Neural cell (in vitro differentiated cells): ENCODE results near the gene ARHGAP42.

Source experiments
- CTCF ChIP-seq: fragments of 450-650 bp; IDR thresholded peaks from 2 replicates; pipeline ENCODE4 v1.5.1; 2014; ENCODE audit warnings: antibody characterized with exemption, mild to moderate bottlenecking, moderate library complexity; ENCODE audit not compliant: poor library complexity, severe bottlenecking
- EP300 ChIP-seq: fragments of 450-650 bp; conservative IDR thresholded peaks from 2 replicates; pipeline ENCODE4 v1.6.1; 2014; ENCODE audit warnings: antibody characterized with exemption, mild to moderate bottlenecking, moderate library complexity; ENCODE audit not compliant: poor library complexity, severe bottlenecking
- RAD21 ChIP-seq: fragments of 450-650 bp; conservative IDR thresholded peaks from 2 replicates; pipeline ENCODE4 v1.6.1; 2014; ENCODE audit warnings: antibody characterized with exemption, mild to moderate bottlenecking, moderate library complexity

DNA sequence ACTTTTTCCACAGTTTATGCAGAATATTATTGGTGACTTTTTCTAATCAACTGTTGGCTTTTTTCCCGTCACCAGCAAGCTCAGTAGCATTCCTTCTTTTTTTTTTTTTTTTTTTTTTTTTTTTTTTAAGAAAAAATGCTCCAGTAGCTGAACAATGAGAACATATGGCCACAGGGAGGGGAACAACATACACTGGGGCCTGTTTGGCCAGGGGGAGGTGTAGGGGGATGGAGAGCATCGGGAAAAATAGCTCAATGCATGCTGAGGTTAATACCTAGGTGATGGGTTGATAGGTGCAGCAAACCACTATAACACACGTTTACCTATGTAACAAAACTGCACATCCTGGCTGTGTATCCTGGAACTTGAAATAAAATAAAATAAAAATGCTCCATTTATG, 82.5 kb downstream of the ARHGAP42 start:
- no peak for TF ChIP-seq CTCF
- no peak for TF ChIP-seq RAD21
- no peak for TF ChIP-seq EP300
